ENCODE measurements around the gene SLC30A3. TPM values are rescaled to one million over a fixed set of nuclear protein-coding genes. Genes with fewer than 3 reads are reported as not detected.

The SLC30A3 gene
- total and polyA plus RNA-seq, 2 of the 4 experiments (the other 2 are of a cell fraction), result 0.15 TPM; not detected in 1

DNA sequence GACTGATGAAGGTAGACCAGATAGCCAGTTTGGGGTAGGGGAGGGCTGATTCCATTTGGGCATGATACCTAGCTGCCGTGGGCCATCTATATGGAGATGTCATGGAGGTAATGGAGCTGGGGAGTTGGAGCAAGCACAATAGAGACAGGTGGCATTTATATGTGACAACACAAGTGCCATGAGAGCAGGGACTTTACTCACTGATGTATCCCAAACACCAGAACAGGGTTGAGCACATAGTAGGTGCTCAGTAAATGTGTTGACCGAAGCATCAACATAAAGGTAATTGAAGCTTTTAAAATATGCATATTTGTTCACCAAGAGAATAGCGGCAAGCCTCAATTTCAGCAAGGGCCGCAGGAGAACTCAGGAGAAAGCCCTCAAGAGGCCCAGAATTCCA, 15.0 kb downstream of the SLC30A3 start:
- Histone ChIP-seq H3K27me3 (ENCODE audit: control insufficient read depth, insufficient read depth, low read length) (peaks cover 9% of the 10 kb centered on the region), H3K27ac (ENCODE audit: insufficient read depth, low read length) (no peak overlapping the region), H3K79me1 (ENCODE audit: low read depth in 1 of 2, low read length in 2 of 2) (no peaks in the 10 kb centered on the region), H3K9me1 (ENCODE audit: insufficient read depth, low read length) (no peaks in the 10 kb centered on the region), H3K4me2 (ENCODE audit: low read depth, low read length) (no peak overlapping the region), H3K23ac (ENCODE audit: low read depth, low read length) (no peak overlapping the region), H3K36me3 (ENCODE audit: control insufficient read depth, insufficient read depth, low read length) (peaks cover 16% of the 10 kb centered on the region), H4K5ac (ENCODE audit: low read depth, low read length) (no peak overlapping the region), H3K4ac (ENCODE audit: low read depth, low read length) (no peak overlapping the region), H2BK15ac (ENCODE audit: low read depth, low read length) (no peak overlapping the region), H2AK5ac (ENCODE audit: low read depth, low read length) (no peak overlapping the region), H2BK120ac (ENCODE audit: low read depth, low read length) (no peak overlapping the region), H3K56ac (ENCODE audit: extremely low read depth, insufficient read depth, low read length) (no peak overlapping the region), H3K9me3 (ENCODE audit: control insufficient read depth, insufficient read depth, low read length) (no peaks in the 10 kb centered on the region), H3K18ac (ENCODE audit: low read depth, low read length) (no peak overlapping the region), H2BK5ac (ENCODE audit: low read depth, low read length, poor library complexity, severe bottlenecking) (no peak overlapping the region), H3K4me1 (ENCODE audit: control insufficient read depth, insufficient read depth, low read length) (no peaks in the 10 kb centered on the region), H3K14ac (replicated peaks; ENCODE audit: low read depth, low read length) (no peak overlapping the region), H2AFZ (replicated peaks; ENCODE audit: low read length, poor library complexity) (no peak overlapping the region), H4K91ac (ENCODE audit: insufficient read depth, low read depth, low read length) (no peak overlapping the region), H3K9ac (ENCODE audit: low read depth, low read length) (no peak overlapping the region), H2BK20ac (ENCODE audit: low read depth, low read length) (no peak overlapping the region), H2AK9ac (replicated peaks; ENCODE audit: low read depth, low read length, poor library complexity) (no peak overlapping the region), H4K8ac (ENCODE audit: low read depth in 2 of 2, low read length in 2 of 2) (no peak overlapping the region), H3K4me3 (ENCODE audit: insufficient read depth, low read depth, low read length) (no peak overlapping the region), H4K20me1 (ENCODE audit: insufficient read depth, low read length) (no peaks in the 10 kb centered on the region)
- TF ChIP-seq POLR2A (IDR thresholded peaks at IDR 0.05; ENCODE audit: low read depth, low read length) (no peak), RAD21 (IDR thresholded peaks at IDR 0.05; ENCODE audit: low read length) (no peak), SMC3 (IDR thresholded peaks at IDR 0.05; ENCODE audit: low read depth, low read length) (no peak), MAZ (IDR thresholded peaks at IDR 0.05; ENCODE audit: borderline replicate concordance, low read depth, low read length) (no peak), CHD1 (IDR thresholded peaks at IDR 0.05; ENCODE audit: low read depth, low read length) (no peak), RFX5 (IDR thresholded peaks at IDR 0.05; ENCODE audit: low read depth, low read length) (no peak), MXI1 (IDR thresholded peaks at IDR 0.05; ENCODE audit: borderline replicate concordance, low read depth, low read length) (no peak), NFE2L2 (IDR thresholded peaks at IDR 0.05; ENCODE audit: low read depth, low read length) (no peak), FOS (IDR thresholded peaks at IDR 0.05; ENCODE audit: low read depth, low read length) (no peak)
- TF ChIP-seq, protein P1, sequence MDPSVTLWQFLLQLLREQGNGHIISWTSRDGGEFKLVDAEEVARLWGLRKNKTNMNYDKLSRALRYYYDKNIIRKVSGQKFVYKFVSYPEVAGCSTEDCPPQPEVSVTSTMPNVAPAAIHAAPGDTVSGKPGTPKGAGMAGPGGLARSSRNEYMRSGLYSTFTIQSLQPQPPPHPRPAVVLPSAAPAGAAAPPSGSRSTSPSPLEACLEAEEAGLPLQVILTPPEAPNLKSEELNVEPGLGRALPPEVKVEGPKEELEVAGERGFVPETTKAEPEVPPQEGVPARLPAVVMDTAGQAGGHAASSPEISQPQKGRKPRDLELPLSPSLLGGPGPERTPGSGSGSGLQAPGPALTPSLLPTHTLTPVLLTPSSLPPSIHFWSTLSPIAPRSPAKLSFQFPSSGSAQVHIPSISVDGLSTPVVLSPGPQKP (IDR thresholded peaks at IDR 0.05; ENCODE audit: borderline replicate concordance, low read depth, low read length), result no peak
- TF ChIP-seq, protein P2, sequence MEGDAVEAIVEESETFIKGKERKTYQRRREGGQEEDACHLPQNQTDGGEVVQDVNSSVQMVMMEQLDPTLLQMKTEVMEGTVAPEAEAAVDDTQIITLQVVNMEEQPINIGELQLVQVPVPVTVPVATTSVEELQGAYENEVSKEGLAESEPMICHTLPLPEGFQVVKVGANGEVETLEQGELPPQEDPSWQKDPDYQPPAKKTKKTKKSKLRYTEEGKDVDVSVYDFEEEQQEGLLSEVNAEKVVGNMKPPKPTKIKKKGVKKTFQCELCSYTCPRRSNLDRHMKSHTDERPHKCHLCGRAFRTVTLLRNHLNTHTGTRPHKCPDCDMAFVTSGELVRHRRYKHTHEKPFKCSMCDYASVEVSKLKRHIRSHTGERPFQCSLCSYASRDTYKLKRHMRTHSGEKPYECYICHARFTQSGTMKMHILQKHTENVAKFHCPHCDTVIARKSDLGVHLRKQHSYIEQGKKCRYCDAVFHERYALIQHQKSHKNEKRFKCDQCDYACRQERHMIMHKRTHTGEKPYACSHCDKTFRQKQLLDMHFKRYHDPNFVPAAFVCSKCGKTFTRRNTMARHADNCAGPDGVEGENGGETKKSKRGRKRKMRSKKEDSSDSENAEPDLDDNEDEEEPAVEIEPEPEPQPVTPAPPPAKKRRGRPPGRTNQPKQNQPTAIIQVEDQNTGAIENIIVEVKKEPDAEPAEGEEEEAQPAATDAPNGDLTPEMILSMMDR (conservative IDR thresholded peaks at IDR 0.05; ENCODE audit: low read depth, low read length), result no peak
- WGBS, 2 experiments (ENCODE audit: extremely low coverage in 2 of 2, insufficient read length in 1 of 2), result 76% methylated on average over 3 of the region's 4 CpGs; no CpG with 5 or more reads in 1 of the 2 experiments
- ChIA-PET CTCF (interaction anchor here (1.7 kb wide), 1 partner anchor 32 kb away, joined by 5 read pairs; no protein-coding TSS in a partner anchor), POLR2A (ENCODE audit: unreplicated experiment) (no interaction called here)
- ATAC-seq (ENCODE audit: low read depth), result no peak
- DNase-seq, result no peak
- intact Hi-C loops (cut with micrococcal nuclease), result no loop called here
- BruUV-seq (replicated peaks), result no TSS peak
- in situ Hi-C loops (cut with MboI; ENCODE audit: low sequenced_read_pairs), result no loop called here
- dilution Hi-C loops (cut with HindIII; ENCODE audit: low sequenced_read_pairs, unreplicated experiment), result no loop called here

All from IMR-90 (cell line).